ENCODE measurements around the gene PDLIM3.

Gene PDLIM3

GRCh38 chr4:185471235-185472102 lies 63.8 kb downstream of the PDLIM3 start, which contains the start of gene CCDC110:
Gene CCDC110, minus strand, starts transcription at chr4:185471733. Its CDS starts 50 bp downstream, at chr4:185471683.
- TF ChIP-seq EGR1 (IDR thresholded peaks at IDR 0.05) (no peak), ZBTB7A (IDR thresholded peaks at IDR 0.05; ENCODE audit: low read depth) (0 out of 2 replicates have a peak, but pooled peaks have one; percentile 41), CREB1 (IDR thresholded peaks at IDR 0.05; ENCODE audit: low read depth) (no peak), RAD21 (IDR thresholded peaks at IDR 0.05; ENCODE audit: low read depth) (peak; percentile 63), NFIC (IDR thresholded peaks at IDR 0.05) (no peak)

- TF ChIP-seq TAF1 (IDR thresholded peaks at IDR 0.05; ENCODE audit: low read depth) (no peak), EGR1 (IDR thresholded peaks at IDR 0.05) (no peak), TCF12 (IDR thresholded peaks at IDR 0.05; ENCODE audit: low read depth) (0 out of 2 replicates have a peak, but pooled peaks have one; percentile 19), MAX (IDR thresholded peaks at IDR 0.05) (peak; percentile 71), ZBTB7A (IDR thresholded peaks at IDR 0.05; ENCODE audit: low read depth) (no peak), NFIC (IDR thresholded peaks at IDR 0.05) (0 out of 2 replicates have a peak, but pooled peaks have one; percentile 20), YY1 (IDR thresholded peaks at IDR 0.05; ENCODE audit: low read depth) (no peak), CEBPB (IDR thresholded peaks at IDR 0.05) (no peak), CREB1 (IDR thresholded peaks at IDR 0.05; ENCODE audit: low read depth) (no peak), EP300 (IDR thresholded peaks at IDR 0.05; ENCODE audit: borderline replicate concordance) (no peak), TEAD4 (IDR thresholded peaks at IDR 0.05) (no peak)
- TF ChIP-seq, protein P1, sequence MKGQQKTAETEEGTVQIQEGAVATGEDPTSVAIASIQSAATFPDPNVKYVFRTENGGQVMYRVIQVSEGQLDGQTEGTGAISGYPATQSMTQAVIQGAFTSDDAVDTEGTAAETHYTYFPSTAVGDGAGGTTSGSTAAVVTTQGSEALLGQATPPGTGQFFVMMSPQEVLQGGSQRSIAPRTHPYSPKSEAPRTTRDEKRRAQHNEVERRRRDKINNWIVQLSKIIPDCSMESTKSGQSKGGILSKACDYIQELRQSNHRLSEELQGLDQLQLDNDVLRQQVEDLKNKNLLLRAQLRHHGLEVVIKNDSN (IDR thresholded peaks at IDR 0.05) = no peak
These were observed 64.7 kb downstream of the PDLIM3 start for GRCh38 chr4:185470501-185471195.

DNA sequence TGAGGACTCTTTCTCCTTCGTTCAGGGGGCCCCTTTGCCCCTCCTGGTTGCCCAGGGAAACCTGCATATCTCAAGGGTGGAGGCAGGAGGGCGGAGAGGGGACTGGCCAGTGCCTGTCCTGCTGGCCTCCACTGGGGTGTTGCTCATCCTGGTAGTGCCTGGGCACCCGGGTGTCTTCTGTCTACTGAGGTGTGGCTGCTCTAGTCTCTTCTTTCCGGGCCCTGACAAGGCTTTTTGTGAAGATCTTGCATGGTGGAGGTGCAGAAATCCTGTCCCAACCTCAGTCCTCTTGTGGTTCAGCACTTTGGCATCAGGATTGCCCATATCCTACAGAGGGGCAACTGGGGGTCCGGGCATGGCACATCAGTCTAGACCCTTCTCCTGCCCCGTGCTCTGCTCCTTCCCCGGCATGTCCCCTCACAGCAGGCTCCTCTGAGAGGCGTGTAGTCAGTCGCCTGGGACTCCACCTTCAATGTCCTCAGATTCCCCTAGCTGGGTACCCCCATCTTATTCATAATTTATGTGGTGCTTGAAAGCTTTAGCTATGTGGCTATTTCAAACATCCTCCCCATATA lies 65.6 kb downstream of the PDLIM3 start:
- TF ChIP-seq RAD21 (IDR thresholded peaks at IDR 0.05; ENCODE audit: low read depth) (no peak), TEAD4 (IDR thresholded peaks at IDR 0.05) (no peak), EGR1 (IDR thresholded peaks at IDR 0.05) (no peak), REST (IDR thresholded peaks at IDR 0.05; ENCODE audit: low read depth) (no peak), CREB1 (IDR thresholded peaks at IDR 0.05; ENCODE audit: low read depth) (no peak), FOXM1 (IDR thresholded peaks at IDR 0.05; ENCODE audit: borderline replicate concordance, low read depth) (no peak), EP300 (IDR thresholded peaks at IDR 0.05; ENCODE audit: borderline replicate concordance) (no peak), MAX (IDR thresholded peaks at IDR 0.05) (no peak), CEBPB (IDR thresholded peaks at IDR 0.05) (no peak), ZBTB7A (IDR thresholded peaks at IDR 0.05; ENCODE audit: low read depth) (no peak), TAF1 (IDR thresholded peaks at IDR 0.05; ENCODE audit: low read depth) (no peak), TCF12 (IDR thresholded peaks at IDR 0.05; ENCODE audit: low read depth) (no peak), YY1 (IDR thresholded peaks at IDR 0.05; ENCODE audit: low read depth) (no peak), NFIC (IDR thresholded peaks at IDR 0.05) (no peak)
- TF ChIP-seq, protein P1 (IDR thresholded peaks at IDR 0.05) = no peak

DNA sequence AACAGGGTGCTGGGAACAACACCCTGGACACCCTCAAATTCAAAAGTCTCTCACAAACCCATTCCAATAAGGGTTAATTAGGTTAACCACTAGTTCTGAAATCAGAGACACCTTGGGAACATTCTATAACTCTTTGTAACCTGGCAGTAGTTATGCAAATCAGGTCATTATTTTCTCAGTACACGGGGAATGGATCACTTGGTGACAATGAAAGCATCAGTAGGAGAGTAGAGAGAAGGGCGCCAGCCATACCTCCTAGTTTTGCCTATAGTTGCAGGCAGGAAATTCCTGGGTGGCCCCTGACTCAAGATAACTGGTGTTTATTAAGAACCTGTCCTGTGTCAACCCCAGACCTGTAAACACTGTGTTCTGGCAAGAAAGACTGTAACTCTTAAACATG lies 66.3 kb downstream of the PDLIM3 start:
- TF ChIP-seq TEAD4 (IDR thresholded peaks at IDR 0.05) = no peak
- TF ChIP-seq REST (IDR thresholded peaks at IDR 0.05; ENCODE audit: low read depth) = no peak
- TF ChIP-seq MAX (IDR thresholded peaks at IDR 0.05) = no peak
- TF ChIP-seq CEBPB (IDR thresholded peaks at IDR 0.05) = no peak
- no peak for TF ChIP-seq RAD21 (IDR thresholded peaks at IDR 0.05; ENCODE audit: low read depth)
- TF ChIP-seq YY1 (IDR thresholded peaks at IDR 0.05; ENCODE audit: low read depth) = no peak
- TF ChIP-seq EGR1 (IDR thresholded peaks at IDR 0.05) = no peak
- TF ChIP-seq ZBTB7A (IDR thresholded peaks at IDR 0.05; ENCODE audit: low read depth) = no peak

GRCh38 chr4:185467991-185468390 lies 67.3 kb downstream of the PDLIM3 start:
- no peak for TF ChIP-seq FOXM1 (IDR thresholded peaks at IDR 0.05; ENCODE audit: borderline replicate concordance, low read depth)
- no peak for TF ChIP-seq NFIC (IDR thresholded peaks at IDR 0.05)
- TF ChIP-seq YY1 (IDR thresholded peaks at IDR 0.05; ENCODE audit: low read depth) = no peak
- TF ChIP-seq EP300 (IDR thresholded peaks at IDR 0.05; ENCODE audit: borderline replicate concordance) = no peak
- no peak for TF ChIP-seq EGR1 (IDR thresholded peaks at IDR 0.05)
- TF ChIP-seq CREB1 (IDR thresholded peaks at IDR 0.05; ENCODE audit: low read depth) = no peak
- no peak for TF ChIP-seq CEBPB (IDR thresholded peaks at IDR 0.05)
- TF ChIP-seq TEAD4 (IDR thresholded peaks at IDR 0.05) = no peak
- no peak for TF ChIP-seq TCF12 (IDR thresholded peaks at IDR 0.05; ENCODE audit: low read depth)
- no peak for TF ChIP-seq REST (IDR thresholded peaks at IDR 0.05; ENCODE audit: low read depth)
- TF ChIP-seq ZBTB7A (IDR thresholded peaks at IDR 0.05; ENCODE audit: low read depth) = no peak
- TF ChIP-seq MAX (IDR thresholded peaks at IDR 0.05) = no peak
- no peak for TF ChIP-seq RAD21 (IDR thresholded peaks at IDR 0.05; ENCODE audit: low read depth)
- TF ChIP-seq, protein P1 (IDR thresholded peaks at IDR 0.05) = no peak
- TF ChIP-seq TAF1 (IDR thresholded peaks at IDR 0.05; ENCODE audit: low read depth) = no peak
